HG03095 (cell line): ENCODE data around the gene PITX3.

Source experiments
- ATAC-seq: cut with Tn5 transposase; IDR thresholded peaks from one replicate; pipeline ENCODE4 v1.9.1; 2021; ENCODE audit warnings: moderate library complexity; ENCODE audit not compliant: unreplicated experiment

The PITX3 gene

GRCh38 chr10:102185811-102186527, 55.3 kb downstream of the PITX3 start:
- ATAC-seq, result no peak

GRCh38 chr10:102185272-102185671, 56.0 kb downstream of the PITX3 start:
- ATAC-seq, result no peak

- ATAC-seq, result no peak
Observed at GRCh38 chr10:102184606-102185005, 56.7 kb downstream of the PITX3 start.
